ENCODE results near the gene FLG2. TPM values are rescaled to one million over a fixed set of nuclear protein-coding genes. Genes with fewer than 3 reads are reported as not detected.
"Not testable (repeated sequence)": the region's sequence is repeated elsewhere in the genome, so short reads cannot be mapped to it uniquely, and the experiment has no call there.

The FLG2 gene
- total and polyA plus RNA-seq, 10 of the 15 experiments (the other 5 are each of a cell fraction or from before 2014, with no cell fraction given): not detected

DNA sequence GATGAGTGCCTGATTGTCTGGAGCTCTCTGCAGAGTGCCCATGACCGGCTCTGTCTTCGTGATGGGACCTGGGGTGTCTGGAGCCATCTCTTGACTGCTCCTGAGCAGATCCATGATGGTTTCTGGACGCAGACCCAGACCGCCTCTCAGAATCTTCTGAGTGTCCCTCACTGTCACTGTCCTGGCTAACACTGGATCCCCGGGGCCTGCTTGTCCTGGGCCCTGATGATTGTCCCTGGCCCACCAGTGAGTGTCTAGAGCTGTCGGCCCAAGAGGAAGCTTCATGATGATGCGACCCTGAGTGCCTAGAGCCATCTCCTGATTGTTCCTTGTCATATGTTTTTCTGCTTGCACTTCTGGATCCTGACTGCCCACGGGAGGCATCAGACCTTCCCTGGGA is 51.8 kb downstream of the FLG2 start:
- H3K9ac ChIP-seq (ENCODE audit: control insufficient read depth, insufficient read depth, low read length); H3K4me2 ChIP-seq (ENCODE audit: control insufficient read depth, insufficient read depth); RAD21 ChIA-PET (ENCODE audit: unreplicated experiment); H3K9me3 ChIP-seq (replicated peaks; ENCODE audit: control insufficient read depth, insufficient read depth, low read length); H3K36me3 ChIP-seq (ENCODE audit: control insufficient read depth in 2 of 2, insufficient read depth in 2 of 2, low read length in 1 of 2); intact Hi-C loops (cut with micrococcal nuclease; ENCODE audit: unreplicated experiment); SMC1A ChIA-PET (ENCODE audit: uncharacterized antibody, unreplicated experiment); POLR2A ChIA-PET; DNase-seq (ENCODE audit: low read depth, low spot score); ATAC-seq; H2AFZ ChIP-seq (ENCODE audit: control insufficient read depth, low read depth, low read length); H3K27ac ChIP-seq (ENCODE audit: control insufficient read depth, insufficient read depth); H3K4me3 ChIP-seq; CTCF ChIA-PET; BruUV-seq (replicated peaks); H3K4me1 ChIP-seq (ENCODE audit: control insufficient read depth, insufficient read depth, low read length); H3K27me3 ChIP-seq (replicated peaks in 1 of 2; ENCODE audit: control insufficient read depth in 2 of 2, insufficient read depth in 2 of 2, low read length in 1 of 2); H3K79me2 ChIP-seq (ENCODE audit: control insufficient read depth, insufficient read depth, low read length); in situ Hi-C loops (cut with MboI); H4K20me1 ChIP-seq (ENCODE audit: control insufficient read depth, insufficient read depth); FAIRE-seq: not testable (repeated sequence)
- 43% methylated on average over 8 of the region's 8 CpGs for WGBS (ENCODE audit: insufficient coverage, insufficient replicate concordance, low lambda C conversion rate, missing lambda C conversion rate)

DNA sequence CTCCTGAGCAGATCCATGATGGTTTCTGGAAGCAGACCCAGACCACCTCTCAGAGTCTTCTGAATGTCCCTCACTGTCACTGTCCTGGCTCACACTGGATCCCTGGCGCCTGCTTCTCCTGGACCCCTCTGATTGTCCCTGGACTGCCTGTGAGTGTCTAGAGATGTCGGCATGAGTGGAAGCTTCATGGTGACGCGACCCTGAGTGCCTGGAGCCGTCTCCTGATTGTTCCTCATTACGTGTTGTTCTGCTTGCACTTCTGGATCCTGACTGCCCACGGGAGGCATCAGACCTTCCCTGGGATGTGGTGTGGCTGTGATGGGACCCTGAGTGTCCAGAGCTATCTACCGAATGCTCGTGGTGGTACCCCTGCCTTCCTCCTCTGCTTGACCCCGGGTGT is 53.7 kb downstream of the FLG2 start:
- intact Hi-C loops (cut with micrococcal nuclease; ENCODE audit: unreplicated experiment); SMC1A ChIA-PET (ENCODE audit: uncharacterized antibody, unreplicated experiment); POLR2A ChIA-PET; H3K9ac ChIP-seq (ENCODE audit: control insufficient read depth, insufficient read depth, low read length); H4K20me1 ChIP-seq (ENCODE audit: control insufficient read depth, insufficient read depth); DNase-seq (ENCODE audit: low read depth, low spot score); H3K27me3 ChIP-seq (replicated peaks in 1 of 2; ENCODE audit: control insufficient read depth in 2 of 2, insufficient read depth in 2 of 2, low read length in 1 of 2); in situ Hi-C loops (cut with MboI); FAIRE-seq; H3K27ac ChIP-seq (ENCODE audit: control insufficient read depth, insufficient read depth); RAD21 ChIA-PET (ENCODE audit: unreplicated experiment); H3K4me1 ChIP-seq (ENCODE audit: control insufficient read depth, insufficient read depth, low read length); H3K9me3 ChIP-seq (replicated peaks; ENCODE audit: control insufficient read depth, insufficient read depth, low read length); H3K36me3 ChIP-seq (ENCODE audit: control insufficient read depth in 2 of 2, insufficient read depth in 2 of 2, low read length in 1 of 2); H3K4me3 ChIP-seq; H2AFZ ChIP-seq (ENCODE audit: control insufficient read depth, low read depth, low read length); H3K4me2 ChIP-seq (ENCODE audit: control insufficient read depth, insufficient read depth); BruUV-seq (replicated peaks); CTCF ChIA-PET; ATAC-seq; H3K79me2 ChIP-seq (ENCODE audit: control insufficient read depth, insufficient read depth, low read length): not testable (repeated sequence)
- WGBS (ENCODE audit: insufficient coverage, insufficient replicate concordance, low lambda C conversion rate, missing lambda C conversion rate): 55% methylated on average over 10 of the region's 10 CpGs

DNA sequence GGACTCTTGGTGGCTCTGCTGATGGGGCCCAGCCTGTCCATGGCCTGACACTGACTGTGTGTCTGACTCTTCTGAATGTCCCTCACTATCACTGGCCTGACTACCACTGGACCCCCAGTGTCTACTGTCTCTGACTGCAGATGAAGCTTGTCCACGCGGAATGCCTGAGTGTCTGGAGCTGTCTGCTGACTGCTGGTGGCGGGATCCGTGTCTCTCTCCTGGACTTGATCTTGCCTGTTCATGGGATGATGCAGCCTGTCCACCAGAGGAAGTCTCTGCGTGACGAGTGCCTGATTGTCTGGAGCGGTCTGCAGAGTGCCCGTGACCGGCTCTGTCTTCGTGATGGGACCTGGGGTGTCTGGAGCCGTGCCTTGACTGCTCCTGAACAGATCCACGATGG is 55.0 kb downstream of the FLG2 start:
- FAIRE-seq; H4K20me1 ChIP-seq (ENCODE audit: control insufficient read depth, insufficient read depth); SMC1A ChIA-PET (ENCODE audit: uncharacterized antibody, unreplicated experiment); intact Hi-C loops (cut with micrococcal nuclease; ENCODE audit: unreplicated experiment); H3K27ac ChIP-seq (ENCODE audit: control insufficient read depth, insufficient read depth); H3K9me3 ChIP-seq (replicated peaks; ENCODE audit: control insufficient read depth, insufficient read depth, low read length); BruUV-seq (replicated peaks); POLR2A ChIA-PET; H3K9ac ChIP-seq (ENCODE audit: control insufficient read depth, insufficient read depth, low read length); CTCF ChIA-PET; H3K4me3 ChIP-seq; H3K4me2 ChIP-seq (ENCODE audit: control insufficient read depth, insufficient read depth); in situ Hi-C loops (cut with MboI); H3K4me1 ChIP-seq (ENCODE audit: control insufficient read depth, insufficient read depth, low read length); H3K79me2 ChIP-seq (ENCODE audit: control insufficient read depth, insufficient read depth, low read length); H2AFZ ChIP-seq (ENCODE audit: control insufficient read depth, low read depth, low read length); ATAC-seq; DNase-seq (ENCODE audit: low read depth, low spot score); RAD21 ChIA-PET (ENCODE audit: unreplicated experiment); H3K27me3 ChIP-seq (replicated peaks in 1 of 2; ENCODE audit: control insufficient read depth in 2 of 2, insufficient read depth in 2 of 2, low read length in 1 of 2); H3K36me3 ChIP-seq (ENCODE audit: control insufficient read depth in 2 of 2, insufficient read depth in 2 of 2, low read length in 1 of 2): not testable (repeated sequence)
- WGBS (ENCODE audit: insufficient coverage, insufficient replicate concordance, low lambda C conversion rate, missing lambda C conversion rate): 68% methylated on average over 12 of the region's 12 CpGs

DNA sequence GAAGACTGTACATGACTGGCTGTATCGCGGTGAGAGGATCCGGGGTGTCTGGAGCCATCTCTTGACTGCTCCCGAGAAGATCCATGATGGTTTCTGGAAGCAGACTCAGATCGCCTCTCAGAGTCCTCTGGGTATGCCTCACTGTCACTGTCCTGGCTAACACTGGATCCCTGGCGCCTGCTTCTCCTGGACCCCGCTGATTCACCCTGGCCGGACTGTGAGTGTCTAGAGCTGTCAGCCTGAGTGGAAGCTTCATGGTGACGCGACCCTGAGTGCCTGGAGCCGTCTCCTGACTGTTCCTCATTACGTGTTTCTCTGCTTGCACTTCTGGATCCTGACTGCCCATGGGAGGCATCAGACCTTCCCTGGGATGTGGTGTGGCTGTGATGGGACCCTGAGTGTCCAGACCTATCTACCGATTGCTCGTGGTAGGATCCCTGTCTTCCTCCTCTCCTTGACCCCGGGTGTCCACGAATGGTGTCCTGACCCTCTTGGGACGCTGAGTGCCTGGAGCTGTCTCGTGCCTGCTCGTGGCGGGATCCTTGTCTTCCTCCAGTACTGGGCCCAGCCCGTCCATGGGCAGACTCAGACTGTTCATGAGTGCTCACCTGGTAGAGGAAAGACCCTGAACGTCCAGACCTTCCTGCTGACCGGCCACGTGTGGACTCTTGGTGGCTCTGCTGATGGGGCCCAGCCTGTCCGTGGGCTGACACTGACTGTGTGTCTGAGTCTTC is 56.5 kb downstream of the FLG2 start:
- H3K27me3 ChIP-seq (replicated peaks in 1 of 2; ENCODE audit: control insufficient read depth in 2 of 2, insufficient read depth in 2 of 2, low read length in 1 of 2); H3K9me3 ChIP-seq (replicated peaks; ENCODE audit: control insufficient read depth, insufficient read depth, low read length); H3K4me2 ChIP-seq (ENCODE audit: control insufficient read depth, insufficient read depth); BruUV-seq (replicated peaks); in situ Hi-C loops (cut with MboI); H3K79me2 ChIP-seq (ENCODE audit: control insufficient read depth, insufficient read depth, low read length); H3K9ac ChIP-seq (ENCODE audit: control insufficient read depth, insufficient read depth, low read length); DNase-seq (ENCODE audit: low read depth, low spot score); POLR2A ChIA-PET; H3K36me3 ChIP-seq (ENCODE audit: control insufficient read depth in 2 of 2, insufficient read depth in 2 of 2, low read length in 1 of 2); H3K4me1 ChIP-seq (ENCODE audit: control insufficient read depth, insufficient read depth, low read length); H3K27ac ChIP-seq (ENCODE audit: control insufficient read depth, insufficient read depth); FAIRE-seq; H2AFZ ChIP-seq (ENCODE audit: control insufficient read depth, low read depth, low read length); H3K4me3 ChIP-seq; SMC1A ChIA-PET (ENCODE audit: uncharacterized antibody, unreplicated experiment); H4K20me1 ChIP-seq (ENCODE audit: control insufficient read depth, insufficient read depth); RAD21 ChIA-PET (ENCODE audit: unreplicated experiment); intact Hi-C loops (cut with micrococcal nuclease; ENCODE audit: unreplicated experiment); ATAC-seq: not testable (repeated sequence)
- WGBS (ENCODE audit: insufficient coverage, insufficient replicate concordance, low lambda C conversion rate, missing lambda C conversion rate): 65% methylated on average over 23 of the region's 25 CpGs
- CTCF ChIA-PET: interaction anchor here (1.5 kb wide), 1 partner anchor 10 kb away, joined by 4 read pairs; no protein-coding TSS in a partner anchor
